ENCODE data around the gene DAZAP1.
A peak's percentile ranks its signal among the peaks of the same experiment; 100 is the strongest.

DAZAP1 gene

GRCh38 chr19:1455336-1456120 is 48.1 kb downstream of the DAZAP1 start:
- no peaks in the 10 kb centered on the region for H3K79me2 ChIP-seq (ENCODE audit: insufficient read depth, low read length)
- H3K9me3 ChIP-seq (ENCODE audit: insufficient read depth, low read depth, low read length), result no peaks in the 10 kb centered on the region
- no peaks in the 10 kb centered on the region for H3F3A ChIP-seq (ENCODE audit: low read depth)
- no peaks in the 10 kb centered on the region for H3K36me3 ChIP-seq (ENCODE audit: insufficient read depth, low read length)
- no peaks in the 10 kb centered on the region for H3K27me3 ChIP-seq (ENCODE audit: insufficient read depth, low read length, poor library complexity, severe bottlenecking)
- no peak overlapping the region for H3K9ac ChIP-seq (ENCODE audit: low read depth, low read length, poor library complexity, severe bottlenecking)
- no peaks in the 10 kb centered on the region for H4K20me1 ChIP-seq (ENCODE audit: insufficient read depth, low read length, poor library complexity, severe bottlenecking)
- H3K4me1 ChIP-seq (ENCODE audit: insufficient read depth, low read length, poor library complexity, severe bottlenecking), result peaks cover 8% of the 10 kb centered on the region
- no peak overlapping the region for H2AFZ ChIP-seq (ENCODE audit: low read length)
- H3K9me2 ChIP-seq (replicated peaks; ENCODE audit: low read depth, low read length), result no peaks in the 10 kb centered on the region
- peak overlapping the region; percentile 24 for H3K4me3 ChIP-seq (ENCODE audit: low read length, poor library complexity, severe bottlenecking)
- TF ChIP-seq CTCF (conservative IDR thresholded peaks at IDR 0.05; ENCODE audit: low read length) (no peak), EZH2phosphoT487 (IDR thresholded peaks at IDR 0.05; ENCODE audit: borderline replicate concordance) (no peak)
- H3K4me2 ChIP-seq (ENCODE audit: low read depth, low read length, poor library complexity, severe bottlenecking), result peak overlapping the region; percentile 55

GRCh38 chr19:1456121-1456900 is 48.9 kb downstream of the DAZAP1 start:
- H3K36me3 ChIP-seq (ENCODE audit: insufficient read depth, low read length), result no peaks in the 10 kb centered on the region
- H3K9me3 ChIP-seq (ENCODE audit: insufficient read depth, low read depth, low read length), result no peaks in the 10 kb centered on the region
- H3K4me3 ChIP-seq (ENCODE audit: low read length, poor library complexity, severe bottlenecking), result no peak overlapping the region
- H2AFZ ChIP-seq (ENCODE audit: low read length), result no peak overlapping the region
- H3K27me3 ChIP-seq (ENCODE audit: insufficient read depth, low read length, poor library complexity, severe bottlenecking), result no peaks in the 10 kb centered on the region
- H3K4me2 ChIP-seq (ENCODE audit: low read depth, low read length, poor library complexity, severe bottlenecking), result no peak overlapping the region
- peaks cover 8% of the 10 kb centered on the region for H3K4me1 ChIP-seq (ENCODE audit: insufficient read depth, low read length, poor library complexity, severe bottlenecking)
- H3K9me2 ChIP-seq (replicated peaks; ENCODE audit: low read depth, low read length), result no peaks in the 10 kb centered on the region
- no peaks in the 10 kb centered on the region for H4K20me1 ChIP-seq (ENCODE audit: insufficient read depth, low read length, poor library complexity, severe bottlenecking)
- no peak overlapping the region for H3K9ac ChIP-seq (ENCODE audit: low read depth, low read length, poor library complexity, severe bottlenecking)
- H3F3A ChIP-seq (ENCODE audit: low read depth), result no peaks in the 10 kb centered on the region
- TF ChIP-seq CTCF (conservative IDR thresholded peaks at IDR 0.05; ENCODE audit: low read length) (no peak), EZH2phosphoT487 (IDR thresholded peaks at IDR 0.05; ENCODE audit: borderline replicate concordance) (no peak)
- H3K79me2 ChIP-seq (ENCODE audit: insufficient read depth, low read length), result no peaks in the 10 kb centered on the region

GRCh38 chr19:1457031-1457739 is 49.8 kb downstream of the DAZAP1 start:
- H3K79me2 ChIP-seq (ENCODE audit: insufficient read depth, low read length), result no peaks in the 10 kb centered on the region
- no peak overlapping the region for H3K4me2 ChIP-seq (ENCODE audit: low read depth, low read length, poor library complexity, severe bottlenecking)
- no peaks in the 10 kb centered on the region for H3K9me3 ChIP-seq (ENCODE audit: insufficient read depth, low read depth, low read length)
- no peak overlapping the region for H3K4me3 ChIP-seq (ENCODE audit: low read length, poor library complexity, severe bottlenecking)
- H3K36me3 ChIP-seq (ENCODE audit: insufficient read depth, low read length), result no peaks in the 10 kb centered on the region
- H3K4me1 ChIP-seq (ENCODE audit: insufficient read depth, low read length, poor library complexity, severe bottlenecking), result peaks cover 8% of the 10 kb centered on the region
- H4K20me1 ChIP-seq (ENCODE audit: insufficient read depth, low read length, poor library complexity, severe bottlenecking), result no peaks in the 10 kb centered on the region
- no peaks in the 10 kb centered on the region for H3K27me3 ChIP-seq (ENCODE audit: insufficient read depth, low read length, poor library complexity, severe bottlenecking)
- H2AFZ ChIP-seq (ENCODE audit: low read length), result no peak overlapping the region
- no peaks in the 10 kb centered on the region for H3F3A ChIP-seq (ENCODE audit: low read depth)
- TF ChIP-seq EZH2phosphoT487 (IDR thresholded peaks at IDR 0.05; ENCODE audit: borderline replicate concordance) (no peak), CTCF (conservative IDR thresholded peaks at IDR 0.05; ENCODE audit: low read length) (no peak)
- H3K9me2 ChIP-seq (replicated peaks; ENCODE audit: low read depth, low read length), result no peaks in the 10 kb centered on the region
- H3K9ac ChIP-seq (ENCODE audit: low read depth, low read length, poor library complexity, severe bottlenecking), result no peak overlapping the region

Data from Loucy (cell line).